DOHH2 (cell line): ENCODE measurements around the gene GLYR1.
"Not testable (repeated sequence)": the region's sequence is repeated elsewhere in the genome, so short reads cannot be mapped to it uniquely, and the experiment has no call there.

ENCODE experiments used
- H3F3A ChIP-seq: fragments of 200-600 bp; sonication (generic), shearing (Covaris generic); 2 replicates; pipeline ENCODE4 v1.6.0; 2016; ENCODE audit warnings: antibody characterized with exemption, mild to moderate bottlenecking; ENCODE audit not compliant: control insufficient read depth, insufficient read depth
- H3K27ac ChIP-seq: fragments of 200-600 bp; sonication (generic); 2 replicates; pipeline ENCODE4 v1.5.1; 2014; ENCODE audit warnings: low read depth, mild to moderate bottlenecking, low read length, moderate library complexity
- H3K27me3 ChIP-seq: fragments of 200-600 bp; sonication (generic); 2 replicates; pipeline ENCODE4 v1.6.1; 2014; ENCODE audit warnings: mild to moderate bottlenecking, low read length, mixed read lengths; ENCODE audit not compliant: control insufficient read depth
- H3K36me3 ChIP-seq: fragments of 200-600 bp; sonication (generic); 2 replicates; pipeline ENCODE4 v1.6.1; 2014; ENCODE audit warnings: mild to moderate bottlenecking, low read length, moderate library complexity, mixed read lengths; ENCODE audit not compliant: control insufficient read depth
- H3K4me1 ChIP-seq: fragments of 200-600 bp; sonication (generic); 2 replicates; pipeline ENCODE4 v1.6.1; 2014; ENCODE audit warnings: mild to moderate bottlenecking, low read length, mixed read lengths; ENCODE audit not compliant: control insufficient read depth
- H3K4me2 ChIP-seq: fragments of 200-600 bp; sonication (generic); 2 replicates; pipeline ENCODE4 v1.6.0; 2014; ENCODE audit warnings: mild to moderate bottlenecking, low read length, moderate library complexity
- H3K4me3 ChIP-seq: fragments of 200-600 bp; sonication (generic); 2 replicates; pipeline ENCODE4 v1.5.1; 2014; ENCODE audit warnings: mild to moderate bottlenecking, low read length, mixed read lengths
- H3K79me2 ChIP-seq: fragments of 200-600 bp; sonication (generic); 2 replicates; pipeline ENCODE4 v1.6.1; 2014; ENCODE audit warnings: mild to moderate bottlenecking, low read length, mixed read lengths; ENCODE audit not compliant: control insufficient read depth
- H3K9me2 ChIP-seq: fragments of 200-600 bp; sonication (generic); replicated peaks from 2 replicates; pipeline ENCODE4 v1.6.1; 2014; ENCODE audit warnings: mild to moderate bottlenecking, low read length, mixed read lengths; ENCODE audit not compliant: control insufficient read depth
- H3K9me3 ChIP-seq: fragments of 200-600 bp; sonication (generic); 2 replicates; pipeline ENCODE4 v1.6.1; 2014; ENCODE audit warnings: antibody characterized with exemption, low read length, mixed read lengths; ENCODE audit not compliant: control insufficient read depth, insufficient read depth
- H4K20me1 ChIP-seq: fragments of 200-600 bp; sonication (generic); 2 replicates; pipeline ENCODE4 v1.6.0; 2014; ENCODE audit warnings: low read depth, mild to moderate bottlenecking, antibody characterized with exemption, low read length, moderate library complexity; ENCODE audit not compliant: control insufficient read depth, insufficient read depth
- CTCF ChIP-seq: fragments of 200-600 bp; sonication (generic); IDR thresholded peaks from one replicate; pipeline ENCODE4 v1.5.1; 2014; ENCODE audit warnings: antibody characterized with exemption, mild to moderate bottlenecking, low read depth, low read length; ENCODE audit not compliant: poor library complexity, severe bottlenecking
- EZH2phosphoT487 ChIP-seq: fragments of 200-600 bp; sonication (generic); IDR thresholded peaks from 2 replicates; pipeline ENCODE4 v1.6.1; 2017; ENCODE audit warnings: borderline replicate concordance, mild to moderate bottlenecking, antibody characterized with exemption, low read length, moderate library complexity, mixed read lengths

Gene GLYR1

GRCh38 chr16:4785758-4786433, 61.2 kb downstream of the GLYR1 start:
- no peak overlapping the region for H3K4me2 ChIP-seq

GRCh38 chr16:4784444-4784987, 62.6 kb downstream of the GLYR1 start:
- H3K9me3 ChIP-seq, H3F3A ChIP-seq, H3K27me3 ChIP-seq, H3K4me1 ChIP-seq, H3K4me2 ChIP-seq, H4K20me1 ChIP-seq, H3K4me3 ChIP-seq, H3K36me3 ChIP-seq, H3K79me2 ChIP-seq, H3K27ac ChIP-seq, H3K9me2 ChIP-seq: not testable (repeated sequence)

More at GRCh38 chr16:4785758-4786433, 61.2 kb downstream of the GLYR1 start:
- TF ChIP-seq CTCF (no peak), EZH2phosphoT487 (no peak)
- Histone ChIP-seq H3K27me3 (no peaks in the 10 kb centered on the region), H3F3A (no peaks in the 10 kb centered on the region), H3K36me3 (no peaks in the 10 kb centered on the region), H4K20me1 (no peaks in the 10 kb centered on the region), H3K4me3 (no peak overlapping the region), H3K27ac (no peak overlapping the region), H3K9me3 (no peaks in the 10 kb centered on the region), H3K9me2 (no peaks in the 10 kb centered on the region), H3K79me2 (no peaks in the 10 kb centered on the region), H3K4me1 (no peaks in the 10 kb centered on the region)

- Histone ChIP-seq H3K9me3 (no peaks in the 10 kb centered on the region), H3K27me3 (no peaks in the 10 kb centered on the region), H3K36me3 (no peaks in the 10 kb centered on the region), H4K20me1 (no peaks in the 10 kb centered on the region), H3K27ac (no peak overlapping the region), H3K79me2 (no peaks in the 10 kb centered on the region), H3K9me2 (no peaks in the 10 kb centered on the region), H3K4me1 (no peaks in the 10 kb centered on the region), H3K4me2 (no peak overlapping the region), H3K4me3 (no peak overlapping the region), H3F3A (no peaks in the 10 kb centered on the region)
- TF ChIP-seq CTCF (no peak), EZH2phosphoT487 (no peak)
Observed at GRCh38 chr16:4783951-4784336, 63.1 kb downstream of the GLYR1 start.

GRCh38 chr16:4783251-4783950, 63.7 kb downstream of the GLYR1 start:
- Histone ChIP-seq H3K27ac (no peak overlapping the region), H3K27me3 (no peaks in the 10 kb centered on the region), H3K4me1 (no peaks in the 10 kb centered on the region), H3K9me3 (no peaks in the 10 kb centered on the region), H3F3A (no peaks in the 10 kb centered on the region), H3K36me3 (no peaks in the 10 kb centered on the region), H3K4me3 (no peak overlapping the region), H3K79me2 (no peaks in the 10 kb centered on the region), H4K20me1 (no peaks in the 10 kb centered on the region), H3K9me2 (no peaks in the 10 kb centered on the region), H3K4me2 (no peak overlapping the region)
- TF ChIP-seq CTCF = no peak
- no peak for TF ChIP-seq EZH2phosphoT487
